HepG2 (cell line): Measurements from ENCODE around the gene TMEM141. TPM values are rescaled to one million over a fixed set of nuclear protein-coding genes. Genes with fewer than 3 reads are reported as not detected.
A peak's percentile ranks its signal among the peaks of the same experiment; 100 is the strongest.

Experiments
- ATAC-seq: fragments of 200-7000 bp; cut with Tn5 transposase; 3 replicates; pipeline ENCODE4 v1.9.1; 2020; ENCODE audit warnings: mild to moderate bottlenecking, moderate library complexity
- BruUV-seq: library from RNA; stranded (reverse); fragments of 400-500 nt; replicated peaks from 2 replicates; lab custom pipeline; 2021; lab: Mats Ljungman, UMichigan
- CTCF ChIA-PET: fragments of 300-600 bp; formaldehyde crosslinking; extraction: SDS; loops from one replicate; lab custom pipeline; 2021; ENCODE audit warnings: low total read pairs, inconsistent platforms, low intra/inter-chr PET ratio; lab: Yijun Ruan, JAX
- POLR2A ChIA-PET: fragments of 350-600 bp; sonication (Branson Sonifier 250); formaldehyde crosslinking; loops from one replicate; lab custom pipeline; 2020; ENCODE audit warnings: antibody characterized with exemption, inconsistent platforms; lab: Yijun Ruan, JAX
- DNase-seq: peaks from one replicate; pipeline ENCODE4 v3.0.0-alpha.2; 2015; ENCODE audit warnings: low spot score
- FAIRE-seq: peaks from 3 replicates; lab custom pipeline; 2011; peaks lifted over from hg19 to GRCh38; lab: Jason Lieb, UNC
- H2AFZ ChIP-seq: one replicate; pipeline ENCODE4 v1.6.1; 2011; ENCODE audit warnings: low read length, inconsistent platforms
- H3K27ac ChIP-seq: fragments of 300-600 bp; 3 replicates; pipeline ENCODE4 v1.8.0; 2011; ENCODE audit warnings: mixed run types, mild to moderate bottlenecking, mixed read lengths, low read length, inconsistent platforms; ENCODE audit not compliant: insufficient read depth; ENCODE audit errors: extremely low read length
- H3K27me3 ChIP-seq, 2 experiments: fragments of 200-600 bp in 1 of 2; 2 replicates in 1 of 2; 3 replicates in 1 of 2; pipeline versions ENCODE4 v1.6.0 to v1.8.0; 2011; ENCODE audit warnings: low read length in 2 of 2, mild to moderate bottlenecking in 2 of 2, moderate library complexity in 2 of 2, inconsistent platforms in 1 of 2; ENCODE audit not compliant: insufficient read depth in 2 of 2, control insufficient read depth in 1 of 2
- H3K36me3 ChIP-seq, 2 experiments: fragments of 200-600 bp in 1 of 2; replicated peaks in 1 of 2; 2 replicates in 1 of 2; 3 replicates in 1 of 2; pipeline versions ENCODE4 v1.5.1 to v1.8.0; 2011; ENCODE audit warnings: low read length in 2 of 2, inconsistent platforms in 1 of 2; ENCODE audit not compliant: insufficient read depth in 2 of 2, control insufficient read depth in 1 of 2
- H3K4me1 ChIP-seq: 2 replicates; pipeline ENCODE4 v1.5.1; 2012; ENCODE audit warnings: low read length, inconsistent platforms; ENCODE audit not compliant: insufficient read depth
- H3K4me2 ChIP-seq: 2 replicates; pipeline ENCODE4 v1.6.0; 2011; ENCODE audit warnings: low read depth, low read length, inconsistent platforms
- H3K4me3 ChIP-seq, 3 experiments: fragments of 200-600 bp in 1 of 3; sonication (generic), shearing (Covaris generic) in 1 of 3; replicated peaks in 1 of 3; 2 replicates each; pipeline ENCODE4 v1.5.1; 2011 to 2016; ENCODE audit warnings: low read length in 3 of 3, inconsistent platforms in 2 of 3, low read depth in 2 of 3, mild to moderate bottlenecking in 2 of 3, control low read depth in 1 of 3, mixed read lengths in 1 of 3; ENCODE audit not compliant: insufficient read depth in 1 of 3
- H3K79me2 ChIP-seq: one replicate; pipeline ENCODE4 v1.6.1; 2011; ENCODE audit warnings: low read length, inconsistent platforms; ENCODE audit not compliant: insufficient read depth
- H3K9ac ChIP-seq: 2 replicates; pipeline ENCODE4 v1.6.0; 2011; ENCODE audit warnings: mild to moderate bottlenecking, low read depth, low read length, inconsistent platforms; ENCODE audit not compliant: insufficient read depth
- H3K9me3 ChIP-seq: 2 replicates; pipeline ENCODE4 v1.5.1; 2012; ENCODE audit warnings: mild to moderate bottlenecking, low read length
- H4K20me1 ChIP-seq: 2 replicates; pipeline ENCODE4 v1.6.0; 2011; ENCODE audit warnings: inconsistent platforms, mild to moderate bottlenecking, low read length, moderate library complexity; ENCODE audit not compliant: insufficient read depth
- ATAD3A ChIP-seq: sonication (generic); formaldehyde crosslinking; IDR thresholded peaks from 2 replicates; pipeline ENCODE4 v1.4.0; 2020; ENCODE audit warnings: missing genetic modification reagents
- CREB1 ChIP-seq, 2 experiments: fragments of 450-650 bp in 1 of 2; IDR thresholded peaks; 2 replicates each; pipeline ENCODE4 v1.6.1; 2016 to 2017; ENCODE audit warnings: control low read depth in 1 of 2, mild to moderate bottlenecking in 1 of 2, missing compliant biosample characterization in 1 of 2, missing genetic modification characterization in 1 of 2
- DPF2 ChIP-seq: sonication (generic); formaldehyde crosslinking; IDR thresholded peaks from 2 replicates; pipeline ENCODE4 v1.4.0; 2020; ENCODE audit warnings: mild to moderate bottlenecking, low read depth, missing genetic modification reagents, borderline replicate concordance
- JARID2 ChIP-seq: sonication (generic); formaldehyde crosslinking; IDR thresholded peaks from 2 replicates; pipeline ENCODE4 v1.8.1; 2023; ENCODE audit warnings: missing genetic modification reagents, inconsistent platforms; ENCODE audit not compliant: insufficient replicate concordance
- KLF12 ChIP-seq: sonication (generic); formaldehyde crosslinking; IDR thresholded peaks from 2 replicates; pipeline ENCODE4 v1.4.0; 2020; ENCODE audit warnings: missing genetic modification reagents, borderline replicate concordance
- SP5 ChIP-seq: IDR thresholded peaks from 2 replicates; pipeline ENCODE4 v1.6.1; 2016; ENCODE audit warnings: low read depth, borderline replicate concordance
- TP53 ChIP-seq: sonication (generic); formaldehyde crosslinking; conservative IDR thresholded peaks from 2 replicates; pipeline ENCODE4 v1.4.0; 2020; ENCODE audit warnings: missing genetic modification reagents
- ZBTB49 ChIP-seq: sonication (generic); formaldehyde crosslinking; IDR thresholded peaks from 2 replicates; pipeline ENCODE4 v1.4.0; 2020; ENCODE audit warnings: missing genetic modification reagents, borderline replicate concordance
- ZNF235 ChIP-seq: sonication (generic); formaldehyde crosslinking; IDR thresholded peaks from 2 replicates; pipeline ENCODE4 v1.8.1; 2023; ENCODE audit warnings: mild to moderate bottlenecking, missing genetic modification reagents, borderline replicate concordance
- ZNF367 ChIP-seq: sonication (generic); formaldehyde crosslinking; IDR thresholded peaks from 2 replicates; pipeline ENCODE4 v1.4.0; 2020; ENCODE audit warnings: missing genetic modification reagents, borderline replicate concordance
- WGBS: methylation state at CpG from one replicate; pipeline ENCODE4 v1.1.6; 2017; ENCODE audit warnings: low lambda C conversion rate; 5-methylcytosine and 5-hydroxymethylcytosine counted together
- in situ Hi-C: cut with HindIII; loops from 2 replicates; pipeline ENCODE4 v1.10.0; 2017; ENCODE audit warnings: low pct_unique_long_range_greater_than_20kb; ENCODE audit not compliant: extremely low pct_ligation_motif_present
- intact Hi-C: fragments of 100-400 bp; cut with micrococcal nuclease; formaldehyde crosslinking; loops from one replicate; pipeline ENCODE4 v1.10.0; 2022; ENCODE audit not compliant: unreplicated experiment
- polyA plus RNA-seq, 8 experiments: library from polyadenylated mRNA; depleted of rRNA in 3 of 8; stranded (reverse) in 7 of 8; unstranded in 1 of 8; fragments of >200 nt; fragmentation: Illumina TruSeq in 4 of 8; extraction: Trizol in 4 of 8; gene quantifications; 2 replicates each; pipeline versions ENCODE4 v1.2.1 to v1.2.3, GENCODE V29; 2011 to 2016; ENCODE audit warnings: low read depth in 4 of 8, missing spikeins in 1 of 8, mixed read lengths in 1 of 8; ENCODE audit not compliant: insufficient read depth in 1 of 8
- total RNA-seq, 5 experiments: library from RNA; depleted of rRNA; stranded (reverse); fragments of >200 nt; fragmentation: Illumina TruSeq; extraction: Trizol; gene quantifications; 2 replicates each; pipeline ENCODE4 v1.2.3, GENCODE V29; 2016; ENCODE audit warnings: low read depth in 1 of 5
- TF ChIP-seq, protein P1 (sequence below): sonication (generic); formaldehyde crosslinking; IDR thresholded peaks from 2 replicates; pipeline ENCODE4 v1.5.0; 2020; ENCODE audit warnings: missing genetic modification reagents
- TF ChIP-seq, protein P2 (sequence below): sonication (generic); formaldehyde crosslinking; IDR thresholded peaks from 2 replicates; pipeline ENCODE4 v1.4.0; 2020; ENCODE audit warnings: missing genetic modification reagents
- TF ChIP-seq, protein P3 (sequence below): sonication (generic); formaldehyde crosslinking; conservative IDR thresholded peaks from 2 replicates; pipeline ENCODE4 v1.8.1; 2023; ENCODE audit warnings: missing genetic modification reagents

Gene TMEM141
- total and polyA plus RNA-seq, 2 of the 13 experiments (the other 11 are each of a cell fraction or from before 2014, with no cell fraction given), result 81.0 to 202 TPM

DNA sequence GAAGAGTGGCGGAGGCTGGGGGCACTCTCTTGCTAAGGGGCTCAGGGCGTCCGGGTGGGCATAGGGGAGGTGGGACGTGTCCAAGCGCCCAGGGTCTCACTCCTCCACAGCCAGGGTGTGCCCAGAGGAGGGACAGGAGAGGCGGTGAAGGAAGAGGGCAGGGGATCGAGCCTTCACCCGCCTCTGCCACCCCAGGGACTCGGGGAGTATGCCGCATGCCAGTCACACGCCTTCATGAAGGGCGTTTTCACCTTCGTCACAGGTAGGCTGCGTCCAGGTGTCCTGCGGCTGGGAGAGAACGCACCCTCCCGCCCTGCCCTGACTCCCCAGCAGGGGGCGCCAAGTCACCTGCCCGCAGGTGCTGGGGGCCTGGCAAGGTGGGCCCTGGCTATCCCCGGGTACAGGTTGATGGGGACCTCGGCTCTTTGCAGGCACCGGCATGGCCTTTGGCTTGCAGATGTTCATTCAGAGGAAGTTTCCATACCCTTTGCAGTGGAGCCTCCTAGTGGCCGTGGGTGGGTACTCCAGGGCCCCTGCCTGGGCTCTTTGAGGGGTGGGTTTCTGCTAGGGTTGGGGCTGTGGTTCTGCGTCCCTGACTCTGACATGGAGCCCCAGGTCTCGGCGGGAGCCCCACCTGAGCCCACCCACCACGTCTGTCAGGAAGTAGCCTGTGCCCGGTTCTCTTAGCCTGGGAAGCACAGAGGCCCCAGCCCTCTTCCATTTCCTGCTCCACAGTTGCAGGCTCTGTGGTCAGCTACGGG, 552 bp downstream of the TMEM141 start (continued):
- TF ChIP-seq ZBTB49 (CRISPR knock-in tag), result no peak
- TF ChIP-seq, protein P1, sequence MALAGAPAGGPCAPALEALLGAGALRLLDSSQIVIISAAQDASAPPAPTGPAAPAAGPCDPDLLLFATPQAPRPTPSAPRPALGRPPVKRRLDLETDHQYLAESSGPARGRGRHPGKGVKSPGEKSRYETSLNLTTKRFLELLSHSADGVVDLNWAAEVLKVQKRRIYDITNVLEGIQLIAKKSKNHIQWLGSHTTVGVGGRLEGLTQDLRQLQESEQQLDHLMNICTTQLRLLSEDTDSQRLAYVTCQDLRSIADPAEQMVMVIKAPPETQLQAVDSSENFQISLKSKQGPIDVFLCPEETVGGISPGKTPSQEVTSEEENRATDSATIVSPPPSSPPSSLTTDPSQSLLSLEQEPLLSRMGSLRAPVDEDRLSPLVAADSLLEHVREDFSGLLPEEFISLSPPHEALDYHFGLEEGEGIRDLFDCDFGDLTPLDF, result no peak
- TF ChIP-seq ATAD3A (CRISPR knock-in tag), result no peak
- TF ChIP-seq CREB1 (IDR thresholded peaks at IDR 0.05), result no peak
- no peak for TF ChIP-seq CREB1 (CRISPR knock-in tag; IDR thresholded peaks at IDR 0.05)
- TF ChIP-seq ZNF235 (CRISPR knock-in tag), result 0 out of 2 replicates have a peak, but pooled peaks have one; percentile 61

- Histone ChIP-seq H3K27ac (peak overlapping the region; percentile 75), H3K9ac (peak overlapping the region; percentile 91), H3K9me3 (no peaks in the 10 kb centered on the region), H3K36me3 (0 out of 5 replicates have a peak, but pooled peaks cover 0 to 12% of the 10 kb centered on the region in 2 experiments), H3K4me2 (peak overlapping the region; percentile 96), H4K20me1 (no peaks in the 10 kb centered on the region), H3K4me1 (peaks cover 82% of the 10 kb centered on the region), H3K79me2 (peaks cover 28% of the 10 kb centered on the region), H3K4me3 (peak overlapping the region; percentile 78 to 98 (median 82)), H3K27me3 (no peaks in the 10 kb centered on the region; a peak in 1 of 5 replicates), H2AFZ (no peak overlapping the region)
- intact Hi-C loops (no loop called here), in situ Hi-C loops (no loop called here)
- ChIA-PET CTCF (interaction anchor here (0.6 to 1.1 kb wide), 2 partner anchors 15 to 48 kb away, joined by 3 to 4 read pairs; partner anchors contain the start of gene RABL6), POLR2A (interaction anchor here (0.7 to 2.3 kb wide), 2 partner anchors 8 to 15 kb away, joined by 3 to 12 read pairs; partner anchors contain the start of gene RABL6)
- FAIRE-seq, result no peak
- no peak for ATAC-seq
- WGBS, result 57% methylated on average over 6 of the region's 15 CpGs
- no peak for DNase-seq
- BruUV-seq, result no TSS peak
- TF ChIP-seq KLF12 (CRISPR knock-in tag) (peak; percentile 1; the same call in 1 of the 2 replicates), ZNF367 (CRISPR knock-in tag) (no peak), SP5 (CRISPR knock-in tag) (0 out of 2 replicates have a peak, but pooled peaks have one; percentile 13), JARID2 (CRISPR knock-in tag) (no peak), DPF2 (no peak), TP53 (no peak)
- TF ChIP-seq, protein P2, sequence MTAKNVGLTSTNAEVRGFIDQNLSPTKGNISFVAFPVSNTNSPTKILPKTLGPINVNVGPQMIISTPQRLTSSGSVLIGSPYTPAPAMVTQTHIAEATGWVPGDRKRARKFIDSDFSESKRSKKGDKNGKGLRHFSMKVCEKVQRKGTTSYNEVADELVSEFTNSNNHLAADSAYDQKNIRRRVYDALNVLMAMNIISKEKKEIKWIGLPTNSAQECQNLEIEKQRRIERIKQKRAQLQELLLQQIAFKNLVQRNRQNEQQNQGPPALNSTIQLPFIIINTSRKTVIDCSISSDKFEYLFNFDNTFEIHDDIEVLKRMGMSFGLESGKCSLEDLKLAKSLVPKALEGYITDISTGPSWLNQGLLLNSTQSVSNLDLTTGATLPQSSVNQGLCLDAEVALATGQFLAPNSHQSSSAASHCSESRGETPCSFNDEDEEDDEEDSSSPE, result 0 out of 2 replicates have a peak, but pooled peaks have one; percentile 15
- TF ChIP-seq, protein P3, sequence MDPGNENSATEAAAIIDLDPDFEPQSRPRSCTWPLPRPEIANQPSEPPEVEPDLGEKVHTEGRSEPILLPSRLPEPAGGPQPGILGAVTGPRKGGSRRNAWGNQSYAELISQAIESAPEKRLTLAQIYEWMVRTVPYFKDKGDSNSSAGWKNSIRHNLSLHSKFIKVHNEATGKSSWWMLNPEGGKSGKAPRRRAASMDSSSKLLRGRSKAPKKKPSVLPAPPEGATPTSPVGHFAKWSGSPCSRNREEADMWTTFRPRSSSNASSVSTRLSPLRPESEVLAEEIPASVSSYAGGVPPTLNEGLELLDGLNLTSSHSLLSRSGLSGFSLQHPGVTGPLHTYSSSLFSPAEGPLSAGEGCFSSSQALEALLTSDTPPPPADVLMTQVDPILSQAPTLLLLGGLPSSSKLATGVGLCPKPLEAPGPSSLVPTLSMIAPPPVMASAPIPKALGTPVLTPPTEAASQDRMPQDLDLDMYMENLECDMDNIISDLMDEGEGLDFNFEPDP (CRISPR knock-in tag), result no peak
Observed at GRCh38 chr9:136792321-136793085, 1.4 kb downstream of the TMEM141 start.
